ENCODE measurements around the gene DCAF5. TPM values are rescaled to one million over a fixed set of nuclear protein-coding genes. Genes with fewer than 3 reads are reported as not detected.

The DCAF5 gene
- total RNA-seq: 10 to 100 TPM; 37.7 to 78.6 (median 49.0) TPM

DNA sequence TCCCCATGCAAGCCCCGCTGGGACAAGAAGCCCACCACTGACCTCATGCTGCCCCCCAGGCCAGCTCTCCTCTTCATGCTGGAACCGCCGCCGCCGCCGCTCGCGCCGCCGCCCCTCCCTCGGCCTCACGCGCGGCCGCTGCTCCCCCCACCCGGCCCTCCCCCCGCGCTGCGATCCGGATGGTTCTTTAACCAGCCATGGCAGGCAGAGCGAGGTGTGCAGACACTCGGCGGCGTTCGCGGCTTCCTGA, at the start of gene DCAF5:
DCAF5 (minus strand) TSS at position 218 of the 250 bp plus-strand sequence; CDS start at position 77, 141 bp downstream.
- Histone ChIP-seq H3K36me3 (peaks cover 0 to 6% (median 1%) of the 10 kb centered on the region in 4 donors), H3K27ac (peak within 1 kb of the TSS; percentile 94 to 96 (median 95)), H3K4me3 (peak within 1 kb of the TSS; percentile 66 to 95 (median 90)), H3K27me3 (no peaks in the 10 kb centered on the region), H3K4me1 (peaks cover 21 to 33% (median 26%) of the 10 kb centered on the region in 4 donors), H3K9me3 (no peaks in the 10 kb centered on the region)
- 10% methylated on average over 2 of the region's 26 CpGs; no CpG with 5 or more reads in 1 of the 2 donors for WGBS, 2 donors
- DNase-seq: peak in 1 of 2 donors; percentile 98
- no peak for TF ChIP-seq CTCF (IDR thresholded peaks at IDR 0.05)
- TF ChIP-seq POLR2A (IDR thresholded peaks at IDR 0.05): no peak
- no peak for TF ChIP-seq EP300 (IDR thresholded peaks at IDR 0.05)
- no peak for TF ChIP-seq POLR2AphosphoS5 (IDR thresholded peaks at IDR 0.05)
- peak in 1 of 2 donors; percentile 96 for ATAC-seq (ENCODE audit: low FRiP score in 2 of 2)

GRCh38 chr14:69199786-69200185, 46.9 kb upstream of the DCAF5 start:
- WGBS, 2 donors: 94 to 95% methylated on average over 10 of the region's 10 CpGs
- Histone ChIP-seq H3K27me3 (no peaks in the 10 kb centered on the region), H3K4me3 (no peak overlapping the region), H3K4me1 (no peaks in the 10 kb centered on the region), H3K9me3 (no peaks in the 10 kb centered on the region), H3K27ac (no peak overlapping the region), H3K36me3 (no peaks in the 10 kb centered on the region)
- no peak for DNase-seq
- no peak for TF ChIP-seq EP300 (IDR thresholded peaks at IDR 0.05)
- ATAC-seq (ENCODE audit: low FRiP score in 2 of 2): no peak

- WGBS, 2 donors: 78 to 84% methylated on average over 5 of the region's 5 CpGs
- Histone ChIP-seq H3K9me3 (no peaks in the 10 kb centered on the region), H3K4me1 (peaks cover 0 to 9% (median 5%) of the 10 kb centered on the region in 4 donors), H3K36me3 (no peaks in the 10 kb centered on the region), H3K27ac (no peak overlapping the region), H3K27me3 (no peaks in the 10 kb centered on the region), H3K4me3 (no peak overlapping the region)
- ATAC-seq (ENCODE audit: low FRiP score in 2 of 2) (no peak), DNase-seq (no peak)
- TF ChIP-seq POLR2A (IDR thresholded peaks at IDR 0.05) (no peak), EP300 (IDR thresholded peaks at IDR 0.05) (no peak), CTCF (IDR thresholded peaks at IDR 0.05) (no peak), POLR2AphosphoS5 (IDR thresholded peaks at IDR 0.05) (no peak)
Observed at GRCh38 chr14:69193721-69194120, 40.8 kb upstream of the DCAF5 start.

DNA sequence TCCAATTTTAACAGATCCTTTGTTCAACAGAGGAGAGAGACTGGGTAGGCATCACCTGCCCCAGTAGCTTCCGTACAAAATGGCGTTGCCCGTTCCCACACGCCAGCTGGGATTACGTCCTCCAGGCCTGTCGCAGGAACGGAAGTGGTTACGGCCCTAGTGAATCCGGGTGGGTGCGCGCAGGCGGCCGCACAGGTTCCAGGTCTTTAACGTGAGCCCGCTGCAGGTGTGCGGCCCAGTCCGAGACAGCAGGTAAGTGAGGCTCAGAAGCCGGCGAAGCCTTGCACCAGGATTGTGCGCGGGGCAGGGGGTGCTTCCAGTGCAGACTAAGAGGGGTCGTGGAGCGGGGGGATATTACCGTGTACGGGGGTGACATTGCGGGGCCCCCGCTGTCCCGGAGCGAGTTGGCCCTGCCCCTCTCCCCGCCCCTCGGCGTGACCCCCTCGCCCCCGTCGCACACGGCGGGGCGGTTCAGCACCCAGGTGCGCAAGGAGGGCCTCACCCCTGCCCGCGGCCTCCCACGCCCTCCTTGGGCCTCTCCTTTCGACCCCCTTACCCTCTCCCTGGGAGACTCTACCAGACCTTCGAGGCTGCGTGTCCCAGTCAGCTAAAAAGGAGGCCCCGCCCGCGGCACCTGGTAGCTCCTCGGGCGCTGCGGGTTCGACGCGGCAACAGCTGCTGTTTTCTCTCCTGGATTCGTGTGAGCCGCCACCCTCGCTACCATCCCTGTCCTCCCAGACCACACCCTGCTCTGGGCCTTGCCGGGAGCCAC, 38.6 kb upstream of the DCAF5 start, which contains the start of gene EXD2:
EXD2 (plus strand) TSS at position 159 of the 772 bp plus-strand sequence. CDS start 17,973 bp downstream, outside the sequence.
- ATAC-seq (ENCODE audit: low FRiP score in 2 of 2): peak; percentile 96 to 98
- DNase-seq: peak; percentile 94 to 95
- H3K4me1 ChIP-seq: peaks cover 0 to 9% (median 5%) of the 10 kb centered on the region in 4 donors
- 1% methylated on average over 8 to 39 of the region's 58 CpGs for WGBS, 2 donors
- H3K27ac ChIP-seq: peak within 1 kb of the TSS; percentile 75 to 87 (median 76)
- H3K36me3 ChIP-seq: no peaks in the 10 kb centered on the region
- peak in 1 of 4 donors; percentile 28 for TF ChIP-seq EP300 (IDR thresholded peaks at IDR 0.05)
- peak in 3 of 4 donors; percentile 28 to 65 (median 44) for TF ChIP-seq POLR2A (IDR thresholded peaks at IDR 0.05)
- peak; percentile 62 to 83 for TF ChIP-seq POLR2AphosphoS5 (IDR thresholded peaks at IDR 0.05)
- no peak for TF ChIP-seq CTCF (IDR thresholded peaks at IDR 0.05)
- H3K9me3 ChIP-seq: no peaks in the 10 kb centered on the region
- peak within 1 kb of the TSS; percentile 64 to 98 (median 82) for H3K4me3 ChIP-seq
- no peaks in the 10 kb centered on the region for H3K27me3 ChIP-seq

- DNase-seq: no peak
- no peak for ATAC-seq (ENCODE audit: low FRiP score in 2 of 2)
- TF ChIP-seq POLR2A (IDR thresholded peaks at IDR 0.05): no peak
- no peak for TF ChIP-seq POLR2AphosphoS5 (IDR thresholded peaks at IDR 0.05)
- Histone ChIP-seq H3K9me3 (no peaks in the 10 kb centered on the region), H3K27me3 (no peaks in the 10 kb centered on the region), H3K36me3 (no peaks in the 10 kb centered on the region), H3K4me3 (no peak overlapping the region), H3K4me1 (peaks cover 0 to 9% (median 5%) of the 10 kb centered on the region in 4 donors), H3K27ac (no peak overlapping the region)
- 83 to 92% methylated on average over 2 of the region's 2 CpGs for WGBS, 2 donors
Observed at GRCh38 chr14:69190191-69190590, 37.3 kb upstream of the DCAF5 start.
